Sigmoid colon (tissue), 7 donors: ENCODE measurements around the gene SHC1. TPM values are rescaled to one million over a fixed set of nuclear protein-coding genes. Genes with fewer than 3 reads are reported as not detected.

Experiments used
- DNase-seq: peaks from one replicate; pipeline ENCODE4 v3.0.0-alpha.2; 2019
- H3K27ac ChIP-seq, 4 donors: fragments of 200-600 bp; sonication (generic); one replicate each; pipeline ENCODE4 v1.5.1; 2016 to 2019; ENCODE audit warnings: mild to moderate bottlenecking in 1 of 4
- H3K27me3 ChIP-seq, 3 donors: fragments of 200-600 bp; sonication (generic); one replicate each; pipeline ENCODE4 v1.5.1; 2019; ENCODE audit warnings: mild to moderate bottlenecking in 1 of 3
- H3K36me3 ChIP-seq, 4 donors: fragments of 200-600 bp; sonication (generic); one replicate each; pipeline ENCODE4 v1.5.1; 2016 to 2019
- H3K4me1 ChIP-seq, 4 donors: fragments of 200-600 bp; sonication (generic); one replicate each; pipeline ENCODE4 v1.5.1; 2017 to 2019
- H3K4me3 ChIP-seq, 4 donors: fragments of 200-600 bp; sonication (generic); one replicate each; pipeline ENCODE4 v1.5.1; 2017 to 2019; ENCODE audit warnings: mild to moderate bottlenecking in 2 of 4, moderate library complexity in 1 of 4
- H3K9me3 ChIP-seq, 4 donors: fragments of 200-600 bp in 3 of 4; sonication (generic) in 3 of 4; one replicate each; pipeline versions ENCODE4 v1.5.1 to v1.6.1; 2013 to 2019
- EP300 ChIP-seq, 4 donors: sonication (generic); formaldehyde crosslinking; IDR thresholded peaks; one replicate each; pipeline ENCODE4 v1.6.1; 2017; ENCODE audit warnings: antibody characterized with exemption in 4 of 4
- POLR2A ChIP-seq, 2 donors: fragments of 450-650 bp; IDR thresholded peaks; one replicate each; pipeline ENCODE4 v1.6.1; 2016; ENCODE audit warnings: antibody characterized with exemption in 2 of 2, mild to moderate bottlenecking in 2 of 2, moderate library complexity in 2 of 2
- POLR2AphosphoS5 ChIP-seq, 4 donors: sonication (generic); formaldehyde crosslinking; IDR thresholded peaks; one replicate each; pipeline ENCODE4 v1.6.1; 2017; ENCODE audit warnings: antibody characterized with exemption in 4 of 4
- WGBS, 2 donors: extraction: QIAGEN DNeasy Blood & Tissue Kit; methylation state at CpG; one replicate each; pipeline ENCODE4 v1.1.7; 2013; 5-methylcytosine and 5-hydroxymethylcytosine counted together
- intact Hi-C: fragments of 100-400 bp; cut with DNase I; formaldehyde crosslinking; loops from one replicate; pipeline ENCODE4 v1.15.1; 2023
- polyA plus RNA-seq, 3 donors: library from polyadenylated mRNA; stranded (reverse); fragments of 200-250 nt; gene quantifications; one replicate each; pipeline ENCODE4 v1.2.3, GENCODE V29; 2013
- total RNA-seq, 4 donors: library from RNA; depleted of rRNA; stranded (reverse); fragments of >200 nt; gene quantifications; one replicate each; pipeline ENCODE4 v1.1.0, GENCODE V29; 2016
- TF ChIP-seq, protein P1 (sequence below), 4 experiments: fragments of 450-650 bp in 3 of 4; fragments of 200-600 bp in 1 of 4; IDR thresholded peaks; one replicate each; pipeline ENCODE4 v1.5.1; 2016 to 2019; ENCODE audit warnings: antibody characterized with exemption in 4 of 4, mild to moderate bottlenecking in 3 of 4, moderate library complexity in 2 of 4
- donor health status: healthy with polysubstance abuse.
- donor health status: Bipolar disorder and iron deficiency.
- donor health status: healthy.

SHC1 gene
- total and polyA plus RNA-seq, 7 donors, result 49.2 to 80.4 (median 62.6) TPM

DNA sequence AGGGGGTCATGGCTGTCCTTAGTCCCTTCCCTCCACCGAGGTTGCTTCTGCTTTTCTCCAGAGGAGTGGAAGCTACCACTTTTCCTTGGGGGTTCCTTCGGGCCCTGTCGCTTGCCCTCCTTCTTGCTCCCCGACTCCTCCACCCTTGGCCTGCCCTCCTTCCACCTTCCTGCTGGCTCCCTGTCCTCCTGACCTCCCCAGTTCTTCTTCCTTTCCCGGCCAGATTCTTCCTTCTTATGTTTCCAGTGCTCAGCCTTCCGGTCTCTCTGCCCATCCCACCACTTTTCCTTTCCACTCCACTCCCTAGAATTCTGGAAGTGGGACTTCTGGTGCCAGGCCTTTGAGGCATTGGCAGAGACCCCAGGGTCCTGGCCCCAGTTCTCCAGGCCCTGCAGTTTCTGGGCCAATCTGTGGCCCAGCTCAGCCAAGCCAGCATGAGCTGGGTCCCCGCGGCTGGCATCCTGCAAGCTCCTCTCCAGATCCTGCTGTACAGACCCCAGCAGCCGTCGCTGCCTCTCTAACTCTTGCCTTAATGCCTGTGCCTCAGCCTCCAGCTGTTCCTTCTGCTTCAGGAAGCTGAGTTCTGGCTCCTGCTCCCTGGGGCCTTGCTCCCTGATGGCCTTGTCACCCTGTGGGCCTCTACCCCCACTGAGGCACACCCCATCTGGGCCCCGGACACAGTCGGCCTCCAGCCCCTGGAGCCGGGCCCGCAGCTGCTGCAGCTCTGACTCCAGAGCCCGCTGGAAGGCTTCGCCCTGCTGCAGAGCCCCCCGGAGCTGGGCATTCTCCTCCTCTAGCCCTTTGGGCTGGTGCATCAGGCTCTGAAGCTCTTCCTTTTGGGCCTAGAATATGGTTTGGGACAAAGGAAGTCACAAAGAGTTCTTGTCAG lies 24.3 kb downstream of the SHC1 start:
- H3K4me1 ChIP-seq, result peaks cover 0 to 17% (median 6%) of the 10 kb centered on the region in 4 donors
- no peaks in the 10 kb centered on the region for H3K27me3 ChIP-seq
- DNase-seq, result no peak
- TF ChIP-seq POLR2AphosphoS5 (IDR thresholded peaks at IDR 0.05) (no peak), POLR2A (IDR thresholded peaks at IDR 0.05) (no peak), EP300 (IDR thresholded peaks at IDR 0.05) (no peak)
- TF ChIP-seq, protein P1, sequence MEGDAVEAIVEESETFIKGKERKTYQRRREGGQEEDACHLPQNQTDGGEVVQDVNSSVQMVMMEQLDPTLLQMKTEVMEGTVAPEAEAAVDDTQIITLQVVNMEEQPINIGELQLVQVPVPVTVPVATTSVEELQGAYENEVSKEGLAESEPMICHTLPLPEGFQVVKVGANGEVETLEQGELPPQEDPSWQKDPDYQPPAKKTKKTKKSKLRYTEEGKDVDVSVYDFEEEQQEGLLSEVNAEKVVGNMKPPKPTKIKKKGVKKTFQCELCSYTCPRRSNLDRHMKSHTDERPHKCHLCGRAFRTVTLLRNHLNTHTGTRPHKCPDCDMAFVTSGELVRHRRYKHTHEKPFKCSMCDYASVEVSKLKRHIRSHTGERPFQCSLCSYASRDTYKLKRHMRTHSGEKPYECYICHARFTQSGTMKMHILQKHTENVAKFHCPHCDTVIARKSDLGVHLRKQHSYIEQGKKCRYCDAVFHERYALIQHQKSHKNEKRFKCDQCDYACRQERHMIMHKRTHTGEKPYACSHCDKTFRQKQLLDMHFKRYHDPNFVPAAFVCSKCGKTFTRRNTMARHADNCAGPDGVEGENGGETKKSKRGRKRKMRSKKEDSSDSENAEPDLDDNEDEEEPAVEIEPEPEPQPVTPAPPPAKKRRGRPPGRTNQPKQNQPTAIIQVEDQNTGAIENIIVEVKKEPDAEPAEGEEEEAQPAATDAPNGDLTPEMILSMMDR (IDR thresholded peaks at IDR 0.05), result no peak
- 85 to 87% methylated on average over 17 of the region's 17 CpGs for WGBS, 2 donors
- peaks cover 7 to 65% (median 34%) of the 10 kb centered on the region in 4 donors for H3K36me3 ChIP-seq
- H3K4me3 ChIP-seq, result no peak overlapping the region
- H3K9me3 ChIP-seq, result no peaks in the 10 kb centered on the region
- intact Hi-C loops, result no loop called here
- no peak overlapping the region for H3K27ac ChIP-seq

GRCh38 chr1:154945160-154945961 lies 25.2 kb downstream of the SHC1 start:
- intact Hi-C loops, result no loop called here
- DNase-seq, result no peak
- Histone ChIP-seq H3K4me3 (no peak overlapping the region), H3K4me1 (peaks cover 0 to 17% (median 6%) of the 10 kb centered on the region in 4 donors), H3K9me3 (no peaks in the 10 kb centered on the region), H3K36me3 (peaks cover 0 to 57% (median 25%) of the 10 kb centered on the region in 4 donors), H3K27me3 (no peaks in the 10 kb centered on the region), H3K27ac (peak overlapping the region in 1 of 4 donors; percentile 51)
- 84 to 88% methylated on average over 15 of the region's 15 CpGs for WGBS, 2 donors
- no peak for TF ChIP-seq EP300 (IDR thresholded peaks at IDR 0.05)

DNA sequence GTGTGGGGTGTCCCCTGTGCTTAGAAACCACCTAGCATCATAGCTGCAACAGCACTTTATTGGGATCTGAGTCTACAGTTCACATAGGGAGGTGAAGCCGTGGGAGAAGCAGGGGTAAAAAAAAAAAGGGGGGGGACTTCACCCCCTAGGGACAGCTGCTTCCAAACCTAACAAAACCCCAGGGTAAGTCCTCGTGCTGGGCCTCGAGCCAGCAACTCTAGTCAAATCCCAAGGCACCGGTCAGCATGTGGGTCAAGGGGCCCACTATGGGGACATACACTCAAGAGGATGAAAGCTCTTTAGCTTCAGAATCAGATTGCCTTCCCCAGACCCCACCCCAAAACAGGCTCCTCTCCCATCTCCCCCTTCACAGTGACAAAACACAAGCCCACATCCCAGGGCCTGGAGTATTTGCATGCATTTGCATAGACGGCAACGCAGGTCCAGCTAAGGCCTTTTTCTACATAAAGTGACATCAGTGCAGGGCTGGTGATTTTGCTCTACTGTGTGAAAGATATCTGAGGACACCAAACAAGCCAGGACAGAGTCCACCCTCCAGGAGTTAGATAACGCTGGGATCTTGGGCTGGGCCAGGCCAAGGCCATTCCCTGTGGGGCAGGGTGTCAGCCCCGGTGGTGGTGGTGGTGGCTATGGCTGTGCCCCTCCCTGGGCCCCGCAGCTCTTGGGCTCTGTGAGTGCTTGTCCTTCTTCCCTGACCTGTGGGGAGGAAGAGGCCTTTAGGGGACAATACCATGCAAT lies 26.0 kb downstream of the SHC1 start:
- Histone ChIP-seq H3K4me3 (no peak overlapping the region), H3K4me1 (peaks cover 0 to 25% (median 12%) of the 10 kb centered on the region in 4 donors), H3K27me3 (no peaks in the 10 kb centered on the region), H3K27ac (peak overlapping the region; percentile 17 to 51 (median 27)), H3K36me3 (peaks cover 0 to 50% (median 24%) of the 10 kb centered on the region in 4 donors), H3K9me3 (no peaks in the 10 kb centered on the region)
- WGBS, 2 donors, result 42 to 54% methylated on average over 9 of the region's 9 CpGs
- intact Hi-C loops, result no loop called here
- no peak for DNase-seq
- TF ChIP-seq EP300 (IDR thresholded peaks at IDR 0.05) (no peak), POLR2AphosphoS5 (IDR thresholded peaks at IDR 0.05) (no peak), POLR2A (IDR thresholded peaks at IDR 0.05) (no peak)
- TF ChIP-seq, protein P1 (IDR thresholded peaks at IDR 0.05), result no peak

- 31 to 38% methylated on average over 6 of the region's 6 CpGs for WGBS, 2 donors
- TF ChIP-seq, protein P1 (IDR thresholded peaks at IDR 0.05), result peak; percentile 30 to 62 (median 55)
- TF ChIP-seq POLR2AphosphoS5 (IDR thresholded peaks at IDR 0.05), result no peak
- no peaks in the 10 kb centered on the region for H3K9me3 ChIP-seq
- no peaks in the 10 kb centered on the region for H3K27me3 ChIP-seq
- intact Hi-C loops, result no loop called here
- H3K36me3 ChIP-seq, result peaks cover 0 to 45% (median 24%) of the 10 kb centered on the region in 4 donors
- peaks cover 0 to 26% (median 12%) of the 10 kb centered on the region in 4 donors for H3K4me1 ChIP-seq
- no peak overlapping the region for H3K4me3 ChIP-seq
- H3K27ac ChIP-seq, result peak overlapping the region; percentile 17 to 51 (median 27)
- DNase-seq, result no peak
These were observed 26.7 kb downstream of the SHC1 start for GRCh38 chr1:154943649-154944400.
